Heart left ventricle (tissue), 16 donors: Measurements from ENCODE around the gene LASP1. TPM values are rescaled to one million over a fixed set of nuclear protein-coding genes. Genes with fewer than 3 reads are reported as not detected.

Experiments used
- ATAC-seq, 4 donors: fragments of 200-7000 bp; cut with Tn5 transposase; one replicate each; pipeline ENCODE4 v1.9.1; 2020 to 2022; ENCODE audit warnings: moderate library complexity in 4 of 4, mild to moderate bottlenecking in 3 of 4, moderate number of reproducible peaks in 1 of 4
- DNase-seq, 5 donors: peaks; one replicate each; pipeline ENCODE4 v3.0.0-alpha.2; 2020
- H3K27ac ChIP-seq, 12 donors: fragments of 200-600 bp; sonication (generic) in 4 of 12; one replicate each; pipeline versions ENCODE4 v1.5.0 to v1.8.0; 2016 to 2022; ENCODE audit warnings: mild to moderate bottlenecking in 2 of 12
- H3K27me3 ChIP-seq, 9 donors: fragments of 200-600 bp; sonication (generic) in 2 of 9; one replicate each; pipeline versions ENCODE4 v1.5.1 to v1.8.0; 2016 to 2022; ENCODE audit warnings: mild to moderate bottlenecking in 3 of 9
- H3K36me3 ChIP-seq, 9 donors: fragments of 200-600 bp; sonication (generic) in 2 of 9; one replicate each; pipeline versions ENCODE4 v1.5.0 to v1.8.0; 2018 to 2022; ENCODE audit warnings: mild to moderate bottlenecking in 2 of 9
- H3K4me1 ChIP-seq, 12 donors: fragments of 200-600 bp; sonication (generic) in 4 of 12; one replicate each; pipeline versions ENCODE4 v1.5.0 to v1.8.0; 2016 to 2022; ENCODE audit warnings: mild to moderate bottlenecking in 3 of 12
- H3K4me3 ChIP-seq, 12 donors: fragments of 200-600 bp; sonication (generic) in 4 of 12; one replicate each; pipeline versions ENCODE4 v1.5.0 to v1.8.0; 2017 to 2022; ENCODE audit warnings: mild to moderate bottlenecking in 9 of 12, moderate library complexity in 4 of 12
- H3K9me3 ChIP-seq, 12 donors: fragments of 200-600 bp; sonication (generic) in 4 of 12; one replicate each; pipeline versions ENCODE4 v1.5.0 to v1.8.0; 2016 to 2022; ENCODE audit warnings: mild to moderate bottlenecking in 1 of 12
- CTCF ChIP-seq, 12 donors: fragments of 200-600 bp; sonication (generic) in 4 of 12; IDR thresholded peaks; one replicate each; pipeline versions ENCODE4 v1.5.0 to v1.8.0; 2018 to 2022; ENCODE audit warnings: antibody characterized with exemption in 12 of 12, mild to moderate bottlenecking in 5 of 12
- POLR2A ChIP-seq, 2 donors: fragments of 450-650 bp; IDR thresholded peaks; one replicate each; pipeline ENCODE4 v1.6.1; 2017; ENCODE audit warnings: antibody characterized with exemption in 2 of 2, mild to moderate bottlenecking in 2 of 2, moderate library complexity in 2 of 2
- WGBS, 4 donors: extraction: QIAGEN DNeasy Blood & Tissue Kit in 2 of 4; methylation state at CpG; one replicate each; pipeline versions ENCODE4 v1.1.5 to v1.1.7; 2013 to 2018; 5-methylcytosine and 5-hydroxymethylcytosine counted together
- intact Hi-C, 10 donors: fragments of 100-400 bp; cut with DNase I; formaldehyde crosslinking; loops; one replicate each; pipeline versions ENCODE4 v1.11.1 to v1.14.2; 2022
- polyA plus RNA-seq, 2 donors: library from polyadenylated mRNA; stranded (reverse); fragments of 200-250 nt; gene quantifications; one replicate each; pipeline ENCODE4 v1.2.3, GENCODE V29; 2013
- total RNA-seq, 9 donors: library from RNA; depleted of rRNA in 2 of 9; stranded (reverse); fragments of >200 nt in 2 of 9; fragmentation: NEBNext Ultra II Directional in 3 of 9; extraction: Animal tissue kit (Norgen Biotek cat#: 25700) in 3 of 9; gene quantifications; one replicate each; pipeline versions ENCODE4 v1.1.0 to v1.2.4, GENCODE V29; 2016 to 2023
- donor health status: ischemic (EF 13 %, LVEDD 7.1; RV severe dilation, severe dysfunction).
- donor health status: healthy with polysubstance abuse.
- donor health status: DM: no; HTN: yes; CAD: no.
- donor health status: DM: no; HTN: no; CAD: no.
- donor health status: ischemic (EF 25% LVEDD 6.9; RV normal size, moderate dysfunction).
- donor health status: ischemic (EF 25% LVEDD 5.7; RV mildly dilated, moderate dysfunction).
- donor health status: healthy.
- donor health status: DM: yes; HTN: yes; CAD: no.
- donor health status: ischemic (EF 35%, LVEDD 5.7; RV mildly dilated, moderate dysfunction).
- donor health status: nonischemic (EF 11% LVEDD 7.7; RV severe dilation, severe dysfunction).
- donor health status: DM: yes; HTN: yes; CAD: no.
- donor health status: PGD.
- donor health status: ischemic (EF 29% LVEDD 5.4; RV normal size, mild dysfunction).
- donor health status: nonischemic (EF 23%, LVEDD 6.1; RV moderate dilation, normal function).

LASP1 gene
- total and polyA plus RNA-seq, 11 donors, result 18.2 to 88.2 (median 26.7) TPM

DNA sequence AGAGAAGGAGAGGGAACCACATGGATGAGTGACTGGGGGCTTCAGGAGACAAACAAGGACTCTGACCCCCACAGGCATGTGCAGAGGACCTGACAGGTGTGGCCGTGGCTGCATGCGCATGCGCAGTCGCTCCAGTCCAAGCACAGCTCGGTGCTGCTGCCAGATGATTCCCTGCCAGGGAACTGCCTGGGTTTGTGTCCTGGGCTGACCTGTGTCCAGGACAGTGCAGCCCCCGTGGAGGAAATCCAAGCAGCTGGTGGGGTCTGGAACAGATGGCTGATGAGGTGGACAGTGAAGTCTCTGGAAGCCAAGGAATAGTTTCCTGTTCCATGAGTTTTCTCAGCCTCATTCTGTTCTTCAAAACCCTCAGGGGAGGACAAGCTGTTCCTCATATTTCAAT lies 27.3 kb downstream of the LASP1 start:
- H3K4me3 ChIP-seq, result peak overlapping the region in 1 of 12 donors; percentile 7
- peak overlapping the region; percentile 52 to 85 (median 78) for H3K27ac ChIP-seq
- no peak for TF ChIP-seq CTCF (IDR thresholded peaks at IDR 0.05)
- no peak for TF ChIP-seq POLR2A (IDR thresholded peaks at IDR 0.05)
- 13 to 40% (median 17%) methylated on average over 1 to 6 of the region's 6 CpGs for WGBS, 4 donors
- DNase-seq, result peak; percentile 87 to 93 (median 90)
- intact Hi-C loops, result loop anchor here in 1 of 10 donors (2.0 kb wide), 1 partner anchor 22 kb away; no protein-coding TSS in a partner anchor
- ATAC-seq, result peak; percentile 62 to 75 (median 68)
- no peaks in the 10 kb centered on the region for H3K27me3 ChIP-seq
- no peaks in the 10 kb centered on the region for H3K9me3 ChIP-seq
- peaks cover 28 to 98% (median 87%) of the 10 kb centered on the region in 12 donors for H3K4me1 ChIP-seq
- peaks cover 0 to 56% (median 33%) of the 10 kb centered on the region in 9 donors for H3K36me3 ChIP-seq

DNA sequence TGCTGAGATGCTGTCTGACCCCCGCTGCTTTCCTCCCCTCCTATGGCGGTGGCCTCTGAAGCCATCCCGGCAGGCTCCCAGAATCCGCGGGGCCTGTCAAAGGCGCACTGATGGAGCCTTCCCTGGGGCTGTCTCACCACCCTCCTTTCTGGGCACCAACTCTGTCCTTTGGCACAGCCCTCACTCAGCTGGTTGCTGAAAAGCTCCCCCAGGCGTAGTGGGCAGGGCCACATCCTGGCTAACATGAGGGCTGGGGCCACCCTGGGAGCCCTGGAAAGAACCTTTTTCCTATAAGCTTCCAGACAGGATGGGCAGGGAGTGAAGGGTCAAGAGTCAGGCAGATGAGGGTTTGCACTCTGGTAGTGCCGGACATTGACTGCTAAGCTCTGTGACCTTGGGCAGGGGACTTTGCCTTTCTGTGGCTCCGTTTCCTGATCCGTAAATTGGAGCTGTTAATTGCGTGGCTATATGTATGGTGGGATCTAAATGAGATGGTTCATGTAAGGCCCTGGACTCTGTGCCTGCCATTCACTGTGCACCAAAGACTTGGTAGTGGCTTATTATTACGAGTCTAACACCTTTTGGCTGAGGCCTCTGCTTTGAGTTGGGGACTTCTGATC lies 27.9 kb downstream of the LASP1 start:
- Histone ChIP-seq H3K27me3 (no peaks in the 10 kb centered on the region), H3K4me1 (peaks cover 28 to 99% (median 88%) of the 10 kb centered on the region in 12 donors), H3K36me3 (peaks cover 0 to 56% (median 30%) of the 10 kb centered on the region in 9 donors), H3K4me3 (peak overlapping the region in 1 of 12 donors; percentile 1), H3K9me3 (no peaks in the 10 kb centered on the region), H3K27ac (peak overlapping the region; percentile 52 to 85 (median 78))
- DNase-seq, result no peak
- intact Hi-C loops, result loop anchor here in 1 of 10 donors (2.0 kb wide), 1 partner anchor 23 kb away; no protein-coding TSS in a partner anchor
- TF ChIP-seq POLR2A (IDR thresholded peaks at IDR 0.05) (no peak), CTCF (IDR thresholded peaks at IDR 0.05) (no peak)
- WGBS, 4 donors, result 47 to 70% (median 49%) methylated on average over 11 to 12 of the region's 12 CpGs
- peak in 3 of 4 donors; percentile 5 to 25 (median 9) for ATAC-seq

GRCh38 chr17:38898291-38898679 lies 28.4 kb downstream of the LASP1 start:
- Histone ChIP-seq H3K36me3 (peaks cover 0 to 56% (median 29%) of the 10 kb centered on the region in 9 donors), H3K4me3 (peak overlapping the region in 2 of 12 donors; percentile 1 to 3), H3K4me1 (peaks cover 25 to 99% (median 87%) of the 10 kb centered on the region in 12 donors), H3K27ac (peak overlapping the region; percentile 52 to 85 (median 78)), H3K27me3 (no peaks in the 10 kb centered on the region), H3K9me3 (no peaks in the 10 kb centered on the region)
- TF ChIP-seq POLR2A (IDR thresholded peaks at IDR 0.05) (no peak), CTCF (IDR thresholded peaks at IDR 0.05) (no peak)
- intact Hi-C loops, result no loop called here
- no peak for ATAC-seq
- DNase-seq, result no peak
- WGBS, 4 donors, result 39 to 60% (median 52%) methylated on average over 9 of the region's 9 CpGs

- Histone ChIP-seq H3K4me3 (peak overlapping the region in 1 of 12 donors; percentile 33), H3K4me1 (peaks cover 20 to 95% (median 82%) of the 10 kb centered on the region in 12 donors), H3K27me3 (no peaks in the 10 kb centered on the region), H3K36me3 (peaks cover 0 to 62% (median 35%) of the 10 kb centered on the region in 9 donors), H3K27ac (peak overlapping the region; percentile 52 to 85 (median 78)), H3K9me3 (no peaks in the 10 kb centered on the region)
- TF ChIP-seq POLR2A (IDR thresholded peaks at IDR 0.05), result no peak
- 49 to 72% (median 54%) methylated on average over 7 to 11 of the region's 11 CpGs for WGBS, 4 donors
- intact Hi-C loops, result no loop called here
- peak in 4 of 5 donors; percentile 55 to 78 (median 62) for DNase-seq
- ATAC-seq, result peak in 2 of 4 donors; percentile 14 to 51
These were observed 29.0 kb downstream of the LASP1 start for GRCh38 chr17:38898812-38899348.
